Fibroblast of villous mesenchyme (primary cell): ENCODE results near the gene MBL2. TPM values are rescaled to one million over a fixed set of nuclear protein-coding genes. Genes with fewer than 3 reads are reported as not detected.
A peak's percentile ranks its signal among the peaks of the same experiment; 100 is the strongest.

Experiments
- DNase-seq: peaks from one replicate; pipeline ENCODE4 v3.0.0-alpha.2; 2010; ENCODE audit warnings: low read depth
- H3K4me3 ChIP-seq: 2 replicates; pipeline ENCODE4 v1.5.1; 2011; ENCODE audit warnings: low read depth, mild to moderate bottlenecking, low read length
- total RNA-seq: library from RNA; depleted of rRNA; stranded (reverse); fragments of >200 nt; gene quantifications from 2 replicates; pipeline ENCODE4 v1.2.3, GENCODE V29; 2012
- TF ChIP-seq, protein P1 (sequence below): IDR thresholded peaks from 2 replicates; pipeline ENCODE4 v1.5.1; 2012; ENCODE audit warnings: low read depth, mild to moderate bottlenecking, low read length; ENCODE audit not compliant: insufficient read depth

The MBL2 gene
- not detected in 2 replicates for total RNA-seq

DNA sequence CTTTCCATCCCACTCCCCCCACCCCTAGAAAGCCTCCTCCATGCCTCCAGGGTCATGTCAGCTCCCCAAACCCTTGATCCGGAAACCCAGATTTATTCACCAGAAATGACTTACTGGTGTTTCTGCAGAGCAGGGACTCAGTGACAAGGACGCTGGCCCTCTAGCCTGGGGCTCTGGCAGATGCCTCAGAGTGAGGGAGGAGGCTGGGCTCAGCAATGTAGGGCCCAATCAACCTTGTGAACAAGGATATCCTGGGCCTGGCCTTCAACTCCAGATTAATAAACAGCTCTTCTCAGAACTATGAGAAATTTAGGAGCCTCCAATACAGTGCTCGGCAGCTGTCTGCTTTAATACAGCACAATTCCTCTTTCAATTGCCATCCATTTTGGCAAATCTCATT is at the start of gene MBL2:
MBL2 (minus strand) TSS at position 162 of the 400 bp plus-strand sequence. CDS start 1,149 bp downstream, outside the sequence.
- no peak within 1 kb of the TSS for H3K4me3 ChIP-seq
- TF ChIP-seq, protein P1, sequence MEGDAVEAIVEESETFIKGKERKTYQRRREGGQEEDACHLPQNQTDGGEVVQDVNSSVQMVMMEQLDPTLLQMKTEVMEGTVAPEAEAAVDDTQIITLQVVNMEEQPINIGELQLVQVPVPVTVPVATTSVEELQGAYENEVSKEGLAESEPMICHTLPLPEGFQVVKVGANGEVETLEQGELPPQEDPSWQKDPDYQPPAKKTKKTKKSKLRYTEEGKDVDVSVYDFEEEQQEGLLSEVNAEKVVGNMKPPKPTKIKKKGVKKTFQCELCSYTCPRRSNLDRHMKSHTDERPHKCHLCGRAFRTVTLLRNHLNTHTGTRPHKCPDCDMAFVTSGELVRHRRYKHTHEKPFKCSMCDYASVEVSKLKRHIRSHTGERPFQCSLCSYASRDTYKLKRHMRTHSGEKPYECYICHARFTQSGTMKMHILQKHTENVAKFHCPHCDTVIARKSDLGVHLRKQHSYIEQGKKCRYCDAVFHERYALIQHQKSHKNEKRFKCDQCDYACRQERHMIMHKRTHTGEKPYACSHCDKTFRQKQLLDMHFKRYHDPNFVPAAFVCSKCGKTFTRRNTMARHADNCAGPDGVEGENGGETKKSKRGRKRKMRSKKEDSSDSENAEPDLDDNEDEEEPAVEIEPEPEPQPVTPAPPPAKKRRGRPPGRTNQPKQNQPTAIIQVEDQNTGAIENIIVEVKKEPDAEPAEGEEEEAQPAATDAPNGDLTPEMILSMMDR = no peak
- no peak for DNase-seq

DNA sequence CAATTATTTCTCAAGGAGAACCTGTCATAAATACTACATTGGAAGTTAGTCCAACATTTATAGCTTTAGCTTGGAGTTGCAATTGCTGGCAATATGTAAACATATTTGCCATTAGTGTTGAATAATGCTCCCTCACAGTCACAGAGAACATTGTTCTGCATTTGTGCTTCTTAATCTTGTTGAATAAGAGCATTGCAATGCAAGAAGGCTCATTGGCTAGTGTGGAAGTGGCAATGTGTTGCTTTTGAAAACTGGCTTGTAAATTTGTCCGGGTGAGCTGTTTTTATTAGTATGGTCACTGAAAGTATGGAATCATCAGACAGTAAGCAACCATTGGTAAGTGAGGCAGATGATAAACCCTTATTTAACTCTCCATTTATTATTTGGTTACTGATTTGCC is 47.7 kb upstream of the MBL2 start:
- DNase-seq = no peak
- TF ChIP-seq, protein P1 = no peak
- no peak overlapping the region for H3K4me3 ChIP-seq

DNA sequence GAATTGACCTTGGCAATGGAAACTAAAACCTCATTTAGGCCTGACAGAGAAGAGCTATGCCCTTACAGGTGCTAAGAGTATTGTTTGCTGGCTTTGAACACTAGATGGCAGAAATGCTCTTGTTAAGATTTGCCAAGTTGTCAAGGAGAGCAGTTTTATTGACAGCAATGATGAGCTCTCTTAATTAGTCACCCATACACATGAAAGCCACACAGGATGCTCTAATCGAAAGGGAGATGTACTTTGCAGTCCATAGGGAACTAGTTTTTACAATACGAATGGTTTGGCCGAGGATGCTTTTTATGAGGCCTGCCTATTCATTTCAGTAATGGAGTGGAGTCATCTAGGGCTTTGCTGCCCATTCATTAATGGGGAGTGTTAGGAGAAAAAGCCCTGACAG is 45.4 kb upstream of the MBL2 start:
- no peak overlapping the region for H3K4me3 ChIP-seq
- peak; percentile 48 for DNase-seq
- TF ChIP-seq, protein P1 = peak; percentile 68

DNA sequence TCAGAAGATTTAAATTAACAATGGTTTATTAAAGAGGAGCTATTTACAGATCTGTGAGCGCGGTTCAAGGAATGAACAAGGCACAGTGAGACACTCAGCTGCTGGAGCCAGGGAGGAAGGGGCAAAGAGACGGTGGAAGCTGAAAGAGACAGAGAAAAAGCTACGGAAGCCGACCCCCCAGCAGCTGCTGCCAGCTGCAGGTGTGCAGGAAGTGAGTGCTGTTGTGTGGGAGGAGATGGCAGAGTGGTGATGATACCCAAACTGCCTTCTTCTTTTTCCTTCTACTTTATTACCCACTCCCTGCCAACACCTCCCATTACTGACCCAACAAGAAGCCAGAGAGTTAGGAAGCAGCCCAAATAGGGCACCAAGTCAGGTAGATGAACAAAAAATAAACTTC is 41.9 kb upstream of the MBL2 start:
- no peak overlapping the region for H3K4me3 ChIP-seq
- TF ChIP-seq, protein P1 = no peak
- DNase-seq = no peak

DNA sequence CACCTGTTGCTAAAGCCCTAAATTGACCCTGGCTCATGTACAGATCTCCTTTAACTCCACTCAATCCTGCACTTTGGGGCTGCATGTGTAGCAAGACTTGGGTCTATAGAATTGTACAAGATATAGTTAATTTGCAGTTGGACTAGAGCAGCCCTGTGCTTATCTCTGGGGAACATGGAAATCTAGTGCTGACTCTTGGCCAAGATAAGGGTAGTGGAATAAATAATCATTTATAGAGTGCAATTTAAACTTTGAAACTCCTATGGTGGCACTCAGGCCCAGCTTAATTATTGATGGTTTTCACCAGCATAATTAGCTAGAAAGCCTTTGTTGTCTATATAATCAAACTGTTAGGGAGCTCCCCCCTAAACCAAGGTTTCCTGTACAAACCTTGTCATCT is 39.2 kb upstream of the MBL2 start:
- DNase-seq = no peak
- no peak overlapping the region for H3K4me3 ChIP-seq
- TF ChIP-seq, protein P1 = no peak

DNA sequence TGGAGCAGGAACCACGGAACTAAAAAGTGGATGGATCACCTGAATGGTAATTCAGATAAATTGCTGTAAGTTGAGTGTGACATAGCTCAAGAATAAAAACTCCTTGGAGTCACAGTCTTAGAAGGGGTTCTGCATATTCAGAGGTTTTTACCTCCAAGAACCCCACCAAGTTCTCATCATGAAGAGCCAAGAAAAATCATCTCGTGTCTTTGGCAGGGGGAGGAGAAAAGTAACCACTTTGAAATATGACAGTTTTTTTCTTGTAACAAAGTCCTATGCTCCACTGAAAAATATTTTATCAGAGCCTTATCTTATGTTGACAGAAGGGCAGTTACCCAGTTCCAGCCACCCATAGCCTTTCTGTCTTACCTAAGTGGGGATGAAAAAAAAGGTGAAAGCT is 38.2 kb upstream of the MBL2 start:
- no peak for DNase-seq
- TF ChIP-seq, protein P1 = no peak
- no peak overlapping the region for H3K4me3 ChIP-seq

DNA sequence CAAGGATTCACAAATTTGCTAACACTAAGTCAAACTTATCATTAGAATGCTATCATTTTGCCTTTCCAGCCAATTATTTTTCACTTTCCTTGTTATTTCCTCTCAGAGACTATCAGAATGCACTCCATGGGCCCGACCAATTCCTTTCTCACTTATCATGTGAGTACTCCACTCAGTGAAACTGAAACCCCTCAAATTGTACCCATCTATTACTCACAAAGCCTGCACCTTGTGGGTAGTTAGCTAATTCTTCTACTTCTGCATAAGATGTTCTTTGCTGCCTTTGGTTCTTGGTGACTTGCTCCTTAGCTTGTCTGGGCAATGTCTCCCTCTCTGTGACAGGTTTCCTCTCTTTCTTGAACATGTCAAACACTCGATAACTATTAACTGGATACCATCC is 35.2 kb upstream of the MBL2 start:
- DNase-seq = no peak
- H3K4me3 ChIP-seq = no peak overlapping the region
- TF ChIP-seq, protein P1 = no peak
